SK-N-MC (cell line): Measurements from ENCODE around the gene PKN3.

Experiments
- EZH2 ChIP-seq: fragments of 200-600 bp; sonication (generic); IDR thresholded peaks from one replicate; pipeline ENCODE4 v1.6.1; 2017; ENCODE audit warnings: antibody characterized with exemption
- POLR2AphosphoS5 ChIP-seq: IDR thresholded peaks from 2 replicates; pipeline ENCODE4 v1.6.1; 2012; ENCODE audit warnings: mild to moderate bottlenecking, low read depth, low read length, borderline replicate concordance

DNA sequence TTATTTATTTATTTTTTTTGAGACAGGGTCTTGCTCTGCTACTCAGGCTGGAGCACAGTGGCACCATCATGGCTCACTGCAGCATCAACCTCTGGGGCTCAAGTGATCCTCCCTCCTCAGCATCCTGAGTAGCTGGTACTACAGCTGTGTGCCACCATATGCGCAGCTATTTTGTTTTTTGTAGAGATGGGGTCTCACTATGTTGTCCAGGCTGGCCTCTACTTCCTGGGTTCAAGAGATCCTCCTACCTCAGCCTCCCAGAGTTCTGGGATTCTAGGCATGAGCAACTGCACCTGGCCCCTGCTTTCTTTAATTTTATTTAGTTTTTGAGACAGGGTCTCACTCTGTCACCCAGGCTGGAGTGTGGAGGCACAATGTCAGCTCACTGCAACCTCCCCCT lies 41.1 kb downstream of the PKN3 start:
- TF ChIP-seq EZH2 (no peak), POLR2AphosphoS5 (no peak)
